ENCODE measurements around the gene RPS24. TPM values are rescaled to one million over a fixed set of nuclear protein-coding genes. Genes with fewer than 3 reads are reported as not detected.

RPS24 gene
- total RNA-seq (2022), result 1,787 and 1,941 TPM in 2 replicates
- Bru-seq, nascent RNA, result percentile 98 among the genes with signal in this experiment
- percentile 97 among the genes with signal in this experiment for BruChase-seq, experiment 1, labeled RNA remaining after a 6-hour chase
- BruChase-seq, experiment 2, labeled RNA remaining after a 2-hour chase, result percentile 98 among the genes with signal in this experiment
- long read RNA-seq, transcript RPS24-211 (1 exons, 2,146 nt), result minor isoform, 8 of 252 reads
- long read RNA-seq, transcript RPS24-214 (5 exons, 634 nt), result major isoform, 164 of 252 reads
- long read RNA-seq, partial matches to known transcripts, result 67 of 252 reads
- long read RNA-seq, other reads (novel, unspliced or antisense), result 7 of 252 reads

- DNase-seq, result peak; percentile 98
- CTCF ChIA-PET, result interaction anchor here (0.6 kb wide), 1 partner anchor 99 kb away, joined by 6 read pairs; no protein-coding TSS in a partner anchor
- no peaks in the 10 kb centered on the region for H3K27me3 Mint-ChIP-seq (ENCODE audit: unreplicated experiment)
- no TSS peak for BruUV-seq (replicated peaks)
- H3K27ac Mint-ChIP-seq (ENCODE audit: unreplicated experiment), result peak within 1 kb of the TSS; percentile 96
- intact Hi-C loops (cut with micrococcal nuclease; ENCODE audit: unreplicated experiment), result no loop called here
- no peaks in the 10 kb centered on the region for H3K9me3 Mint-ChIP-seq (ENCODE audit: low read depth, unreplicated experiment)
- peak within 1 kb of the TSS; percentile 89 for H3K4me3 Mint-ChIP-seq (ENCODE audit: low read depth, unreplicated experiment)
- TF ChIP-seq, protein P1, sequence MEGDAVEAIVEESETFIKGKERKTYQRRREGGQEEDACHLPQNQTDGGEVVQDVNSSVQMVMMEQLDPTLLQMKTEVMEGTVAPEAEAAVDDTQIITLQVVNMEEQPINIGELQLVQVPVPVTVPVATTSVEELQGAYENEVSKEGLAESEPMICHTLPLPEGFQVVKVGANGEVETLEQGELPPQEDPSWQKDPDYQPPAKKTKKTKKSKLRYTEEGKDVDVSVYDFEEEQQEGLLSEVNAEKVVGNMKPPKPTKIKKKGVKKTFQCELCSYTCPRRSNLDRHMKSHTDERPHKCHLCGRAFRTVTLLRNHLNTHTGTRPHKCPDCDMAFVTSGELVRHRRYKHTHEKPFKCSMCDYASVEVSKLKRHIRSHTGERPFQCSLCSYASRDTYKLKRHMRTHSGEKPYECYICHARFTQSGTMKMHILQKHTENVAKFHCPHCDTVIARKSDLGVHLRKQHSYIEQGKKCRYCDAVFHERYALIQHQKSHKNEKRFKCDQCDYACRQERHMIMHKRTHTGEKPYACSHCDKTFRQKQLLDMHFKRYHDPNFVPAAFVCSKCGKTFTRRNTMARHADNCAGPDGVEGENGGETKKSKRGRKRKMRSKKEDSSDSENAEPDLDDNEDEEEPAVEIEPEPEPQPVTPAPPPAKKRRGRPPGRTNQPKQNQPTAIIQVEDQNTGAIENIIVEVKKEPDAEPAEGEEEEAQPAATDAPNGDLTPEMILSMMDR (IDR thresholded peaks at IDR 0.05; ENCODE audit: unreplicated experiment), result no peak
- peaks cover 42% of the 10 kb centered on the region for H3K4me1 Mint-ChIP-seq (ENCODE audit: low read depth, unreplicated experiment)
- H3K36me3 Mint-ChIP-seq (ENCODE audit: insufficient read depth, unreplicated experiment), result peaks cover 79% of the 10 kb centered on the region
These were observed at the start of gene RPS24 for GRCh38 chr10:78033637-78034470. Gene RPS24, plus strand, starts transcription at chr10:78033863. Its CDS starts 39 bp downstream, at chr10:78033902.

GRCh38 chr10:77984986-77985385 lies 48.7 kb upstream of the RPS24 start:
- Mint-ChIP-seq H3K36me3 (ENCODE audit: insufficient read depth, unreplicated experiment) (peaks cover 42% of the 10 kb centered on the region), H3K27me3 (ENCODE audit: unreplicated experiment) (no peaks in the 10 kb centered on the region), H3K4me3 (ENCODE audit: low read depth, unreplicated experiment) (no peak overlapping the region), H3K4me1 (ENCODE audit: low read depth, unreplicated experiment) (no peaks in the 10 kb centered on the region), H3K27ac (ENCODE audit: unreplicated experiment) (no peak overlapping the region), H3K9me3 (ENCODE audit: low read depth, unreplicated experiment) (no peaks in the 10 kb centered on the region)
- DNase-seq, result no peak
- no TSS peak for BruUV-seq (replicated peaks)
- CTCF ChIA-PET, result no interaction called here
- intact Hi-C loops (cut with micrococcal nuclease; ENCODE audit: unreplicated experiment), result no loop called here
- TF ChIP-seq, protein P1 (IDR thresholded peaks at IDR 0.05; ENCODE audit: unreplicated experiment), result no peak

- no peak for DNase-seq
- H3K9me3 Mint-ChIP-seq (ENCODE audit: low read depth, unreplicated experiment), result no peaks in the 10 kb centered on the region
- peaks cover 54% of the 10 kb centered on the region for H3K36me3 Mint-ChIP-seq (ENCODE audit: insufficient read depth, unreplicated experiment)
- TF ChIP-seq, protein P1 (IDR thresholded peaks at IDR 0.05; ENCODE audit: unreplicated experiment), result no peak
- CTCF ChIA-PET, result interaction anchor here (0.6 kb wide), 1 partner anchor 162 kb away, joined by 6 read pairs; no protein-coding TSS in a partner anchor
- H3K4me1 Mint-ChIP-seq (ENCODE audit: low read depth, unreplicated experiment), result no peaks in the 10 kb centered on the region
- intact Hi-C loops (cut with micrococcal nuclease; ENCODE audit: unreplicated experiment), result no loop called here
- H3K27ac Mint-ChIP-seq (ENCODE audit: unreplicated experiment), result no peak overlapping the region
- H3K27me3 Mint-ChIP-seq (ENCODE audit: unreplicated experiment), result no peaks in the 10 kb centered on the region
- H3K4me3 Mint-ChIP-seq (ENCODE audit: low read depth, unreplicated experiment), result no peak overlapping the region
- BruUV-seq (replicated peaks), result no TSS peak
These were observed 45.9 kb upstream of the RPS24 start for GRCh38 chr10:77987671-77988255.

GRCh38 chr10:77989081-77989724 lies 44.5 kb upstream of the RPS24 start:
- Mint-ChIP-seq H3K4me3 (ENCODE audit: low read depth, unreplicated experiment) (no peak overlapping the region), H3K27ac (ENCODE audit: unreplicated experiment) (no peak overlapping the region), H3K27me3 (ENCODE audit: unreplicated experiment) (no peaks in the 10 kb centered on the region), H3K4me1 (ENCODE audit: low read depth, unreplicated experiment) (no peaks in the 10 kb centered on the region), H3K36me3 (ENCODE audit: insufficient read depth, unreplicated experiment) (peaks cover 55% of the 10 kb centered on the region), H3K9me3 (ENCODE audit: low read depth, unreplicated experiment) (no peaks in the 10 kb centered on the region)
- DNase-seq, result no peak
- TF ChIP-seq, protein P1 (IDR thresholded peaks at IDR 0.05; ENCODE audit: unreplicated experiment), result no peak
- CTCF ChIA-PET, result no interaction called here
- intact Hi-C loops (cut with micrococcal nuclease; ENCODE audit: unreplicated experiment), result no loop called here
- BruUV-seq (replicated peaks), result no TSS peak

Data from Calu3 (cell line).